Jurkat, Clone E6-1 (cell line): ENCODE measurements around the gene PCSK7.
"Not testable (repeated sequence)": the region's sequence is repeated elsewhere in the genome, so short reads cannot be mapped to it uniquely, and the experiment has no call there.

Source experiments
- DNase-seq: peaks from one replicate; pipeline ENCODE4 v3.0.0-alpha.2; 2011; ENCODE audit warnings: low read depth, low spot score
- H3K4me3 ChIP-seq: 2 replicates; pipeline ENCODE4 v1.5.1; 2011; ENCODE audit warnings: mild to moderate bottlenecking, low read length, control low read depth, moderate library complexity

Gene PCSK7

DNA sequence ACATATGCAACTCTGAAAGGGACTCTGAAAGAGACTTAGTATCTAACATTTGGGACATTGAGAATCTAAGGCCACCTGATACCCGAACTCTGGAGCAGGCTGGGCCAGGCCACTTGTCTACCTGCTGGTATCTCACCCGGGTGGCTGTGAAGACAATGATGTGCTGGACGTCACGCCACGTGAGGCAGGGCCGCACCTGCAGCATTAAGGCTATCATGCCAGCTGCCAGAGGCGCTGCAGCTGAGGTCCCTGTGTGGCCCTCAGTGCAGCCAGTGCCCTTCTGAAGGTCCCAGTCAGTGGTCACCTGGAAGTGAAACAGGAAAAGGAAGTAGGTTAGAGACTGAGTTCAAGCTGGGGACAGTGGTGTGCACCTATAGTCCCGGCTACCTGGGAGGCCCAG, 12.4 kb downstream of the PCSK7 start:
- DNase-seq = no peak
- H3K4me3 ChIP-seq = no peak overlapping the region

DNA sequence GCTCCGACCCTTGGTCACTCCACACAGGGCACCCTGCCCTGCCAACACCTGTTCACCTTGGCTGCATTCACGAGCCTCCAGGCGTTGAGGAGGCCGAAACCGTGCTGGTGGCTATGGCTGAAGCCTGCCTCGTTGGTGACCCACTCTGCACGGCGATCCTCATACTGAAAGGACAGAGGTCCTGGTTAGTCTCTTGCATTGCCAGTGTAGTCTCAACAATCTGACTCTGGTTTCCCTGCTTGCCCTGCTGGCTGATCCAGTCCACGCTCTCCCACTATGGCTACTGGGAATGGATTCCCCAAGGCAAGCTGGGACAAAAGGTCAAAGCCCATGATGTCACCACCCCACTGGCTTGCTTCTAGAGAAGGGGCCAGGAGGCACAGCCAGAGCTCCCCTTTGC, 12.9 kb downstream of the PCSK7 start:
- no peak for DNase-seq

DNA sequence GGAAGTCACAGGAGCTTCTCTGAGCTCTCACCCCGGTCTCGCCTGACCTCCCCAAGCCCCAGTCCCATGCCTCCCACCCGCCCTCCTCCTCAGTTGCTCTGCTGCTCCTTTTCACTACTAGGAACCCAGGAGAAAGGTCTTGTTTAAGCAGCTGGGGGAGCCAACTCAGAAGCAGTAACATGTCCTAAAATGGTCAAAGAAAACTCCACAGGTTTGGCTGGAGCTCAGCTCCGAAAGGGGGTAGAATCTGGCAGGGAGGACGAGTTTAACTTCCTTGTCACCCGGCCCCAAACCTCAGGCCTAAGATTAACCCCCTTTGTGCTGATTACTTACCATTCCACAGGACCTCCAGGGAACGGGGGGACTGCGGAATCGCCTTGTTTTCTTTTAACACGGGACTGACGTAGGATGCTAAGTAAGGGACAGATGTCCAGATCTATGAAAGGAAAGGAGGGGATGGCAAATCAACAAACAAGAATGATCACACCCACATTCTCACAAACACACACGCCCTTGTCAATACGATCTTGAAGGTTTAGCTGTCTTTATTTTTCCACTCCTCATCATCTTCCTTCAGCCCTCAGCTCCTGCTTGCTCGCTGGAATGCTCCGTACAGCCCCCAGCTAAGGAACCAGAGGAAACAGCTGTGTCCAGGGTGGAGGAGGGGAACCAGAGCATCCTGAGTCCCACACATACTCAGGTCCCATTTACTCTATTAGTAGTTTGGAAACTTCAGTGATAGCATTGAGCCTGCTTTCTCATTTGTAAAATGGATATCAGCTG, 13.5 kb downstream of the PCSK7 start:
- no peak overlapping the region for H3K4me3 ChIP-seq
- no peak for DNase-seq

More for the DNA sequence above, 12.9 kb downstream of the PCSK7 start:
- H3K4me3 ChIP-seq = no peak overlapping the region

DNA sequence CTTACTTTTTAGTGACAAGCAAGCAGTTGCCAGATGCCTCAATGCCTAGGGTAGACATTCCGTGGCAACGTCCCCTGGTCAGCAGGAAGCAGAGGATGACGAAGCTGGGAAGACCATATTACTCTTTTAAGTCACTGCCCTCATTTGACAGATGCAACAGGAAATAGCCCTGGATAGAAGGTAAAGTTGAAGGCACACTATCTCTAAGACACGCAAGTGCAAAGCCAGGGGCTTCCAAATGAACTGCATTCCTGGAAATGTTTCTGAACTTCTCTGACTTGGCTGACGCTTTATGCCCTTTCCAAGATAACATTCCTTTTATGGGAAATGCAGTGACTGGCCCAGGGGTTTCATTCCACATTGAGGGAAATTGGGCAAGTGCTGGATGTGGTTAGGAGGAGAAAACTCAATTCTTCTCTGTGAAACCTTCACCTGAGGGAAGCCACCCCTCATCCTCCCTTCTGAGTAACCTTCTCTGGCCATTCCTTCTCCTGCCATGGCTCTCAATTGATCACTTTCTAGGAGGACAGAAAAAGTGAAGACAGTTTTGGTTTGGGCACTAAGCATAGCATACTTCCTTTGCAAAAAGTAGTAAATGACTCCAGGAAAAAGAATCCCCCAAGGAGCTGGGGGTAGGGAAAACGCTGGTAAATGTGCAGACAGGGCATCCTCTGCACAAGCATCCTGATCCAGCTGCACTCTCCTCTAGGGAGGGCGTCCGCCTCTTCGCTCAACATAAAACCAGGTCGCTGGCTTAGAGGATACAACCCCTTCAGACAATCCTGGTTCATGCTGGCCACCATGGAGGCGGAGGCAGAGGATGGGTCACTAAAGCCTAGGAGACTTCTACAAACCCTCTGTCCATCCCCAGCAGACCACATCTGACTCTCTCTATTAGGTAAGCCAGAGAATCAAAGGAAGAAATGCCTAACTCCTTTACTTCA, 14.5 kb downstream of the PCSK7 start:
- no peak for DNase-seq
- H3K4me3 ChIP-seq = no peak overlapping the region

DNA sequence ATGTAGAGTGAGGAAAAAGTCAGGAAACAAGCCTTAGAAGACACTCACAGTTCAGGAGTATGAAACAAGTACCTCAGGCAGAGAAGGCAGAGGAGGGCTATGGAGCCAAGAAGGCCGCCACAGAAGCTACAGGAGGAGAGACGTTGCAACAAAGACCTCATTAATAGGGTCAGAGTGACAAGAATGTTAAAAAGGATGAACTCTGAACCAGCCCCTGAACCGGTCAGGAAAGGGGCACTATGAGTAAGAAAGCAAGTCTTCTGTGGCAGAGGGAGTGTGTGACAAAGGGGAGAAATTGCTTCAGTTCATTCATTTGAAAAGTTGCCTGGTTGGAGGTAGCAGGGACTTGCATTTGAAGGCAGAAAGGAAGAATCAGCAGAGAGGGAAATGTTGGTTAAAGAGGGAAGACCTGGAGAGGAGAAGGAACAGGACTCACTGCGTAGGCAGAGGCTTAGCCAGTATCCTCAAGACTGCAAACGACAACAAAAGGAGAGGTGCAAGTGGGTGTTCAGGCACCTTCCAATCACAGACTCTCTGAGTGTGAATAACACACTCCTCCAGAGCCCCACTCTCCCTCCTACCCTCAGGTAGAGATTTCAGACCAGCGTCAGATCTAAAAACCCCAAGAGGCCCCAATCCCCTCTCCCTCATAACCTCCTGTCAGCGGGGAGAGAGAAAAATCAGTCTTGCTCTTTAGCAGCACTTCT, 17.3 kb downstream of the PCSK7 start:
- no peak for DNase-seq

DNA sequence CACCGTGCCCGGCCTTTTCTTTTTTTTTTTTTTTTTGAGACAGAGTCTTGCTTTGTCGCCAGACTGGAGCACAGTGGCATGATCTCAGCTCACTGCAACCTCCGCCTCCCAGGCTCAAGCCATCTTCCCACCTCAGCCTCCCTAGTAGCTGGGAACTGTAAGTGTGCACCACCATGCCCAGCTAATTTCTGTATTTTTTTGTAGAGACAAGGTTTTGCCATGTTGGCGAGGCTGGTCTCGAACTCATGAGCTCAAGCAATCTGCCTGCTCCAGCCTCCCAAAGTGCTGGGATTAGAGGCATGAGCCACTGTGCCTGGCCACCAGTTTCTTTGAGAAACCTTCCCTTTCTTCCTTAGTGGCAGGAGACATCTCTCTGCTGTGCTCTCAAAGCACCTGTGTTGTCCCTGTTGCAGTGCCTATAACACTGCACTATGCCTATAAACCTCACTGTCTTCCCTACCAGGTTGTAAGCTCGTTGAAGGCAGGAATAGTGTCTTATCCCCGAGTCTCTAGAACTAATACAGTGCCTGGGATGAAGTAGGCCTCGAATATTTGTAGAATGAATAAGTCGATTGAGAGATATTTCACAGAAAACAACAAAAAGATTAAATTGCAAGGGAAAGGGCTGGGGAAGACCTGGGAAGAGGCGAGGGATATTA, 19.0 kb downstream of the PCSK7 start:
- DNase-seq = no peak
- no peak overlapping the region for H3K4me3 ChIP-seq

More for the DNA sequence above, 17.3 kb downstream of the PCSK7 start:
- no peak overlapping the region for H3K4me3 ChIP-seq

DNA sequence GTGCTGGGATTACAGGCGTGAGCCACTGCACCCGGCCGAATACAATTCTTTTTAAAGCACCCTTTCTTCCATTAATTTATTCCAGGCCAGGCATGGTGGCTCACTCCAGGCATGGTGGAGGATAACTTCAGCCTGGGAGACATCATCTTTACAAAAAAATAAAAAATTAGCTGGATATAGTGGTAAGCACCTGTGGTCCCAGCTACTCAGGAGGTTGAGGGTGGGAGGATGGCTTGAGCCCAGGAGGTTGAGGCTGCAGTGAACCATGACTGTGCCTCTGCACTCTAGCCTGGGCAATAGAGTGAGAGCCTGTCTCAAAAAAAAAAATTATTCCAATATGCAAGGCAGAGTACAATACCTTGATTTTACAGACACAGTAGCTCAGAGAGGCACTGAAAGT, 21.3 kb downstream of the PCSK7 start:
- DNase-seq = no peak
- no peak overlapping the region for H3K4me3 ChIP-seq

DNA sequence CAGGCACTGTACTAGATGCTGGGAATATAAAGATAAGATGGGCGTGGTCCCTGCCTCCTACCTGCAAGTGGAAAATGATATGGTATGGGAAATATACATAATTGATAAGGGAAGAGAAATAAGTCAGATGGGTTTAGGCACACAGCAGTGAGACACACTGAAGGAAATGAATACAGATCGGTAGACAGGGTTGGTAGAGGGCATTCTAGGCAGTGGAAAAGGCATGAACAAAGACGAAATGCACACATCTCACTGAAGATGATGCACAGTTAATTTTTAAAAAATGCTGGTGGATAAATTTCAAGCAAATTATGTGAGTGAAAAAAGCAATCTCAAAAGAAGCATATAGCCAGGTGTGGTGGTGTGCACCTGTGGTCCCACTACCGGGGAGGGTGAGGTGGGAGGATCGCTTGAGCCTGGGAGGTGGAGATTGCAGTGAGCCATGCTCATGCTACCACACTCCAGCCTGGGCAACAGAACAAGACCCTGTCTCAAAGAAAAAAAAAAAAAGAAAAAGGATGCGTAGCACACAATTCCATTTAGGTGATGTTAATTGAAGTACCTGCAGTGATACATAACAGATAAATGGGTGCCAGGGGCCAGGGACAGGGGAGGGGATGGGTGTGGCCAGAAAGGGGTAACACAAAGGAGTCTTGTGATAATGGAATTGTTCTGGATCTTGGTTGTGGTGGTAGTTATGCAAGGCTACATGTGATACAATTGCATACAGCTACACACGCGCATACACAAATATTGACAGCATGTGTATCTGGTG, 22.3 kb downstream of the PCSK7 start:
- not testable (repeated sequence) for H3K4me3 ChIP-seq, DNase-seq

DNA sequence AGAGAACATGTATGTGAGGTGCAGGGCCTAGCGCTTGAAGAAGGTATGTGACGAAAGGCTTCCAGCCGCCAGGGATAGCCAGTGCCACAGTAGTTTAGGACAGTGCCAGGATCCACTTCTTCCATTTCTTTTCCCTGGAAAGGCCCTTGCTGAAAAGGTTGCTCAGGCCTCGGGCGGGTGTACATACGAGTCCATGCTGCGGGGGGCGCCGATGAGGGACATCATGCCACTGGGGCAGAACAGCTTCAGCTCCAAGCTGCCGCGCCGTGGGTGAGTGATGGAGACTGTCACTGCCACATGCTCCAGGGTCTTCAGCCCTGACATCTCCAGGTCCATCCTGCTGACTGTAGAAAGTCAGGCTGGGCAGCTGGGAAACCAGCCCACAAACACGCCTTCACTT, 23.2 kb downstream of the PCSK7 start:
- H3K4me3 ChIP-seq, DNase-seq: not testable (repeated sequence)

DNA sequence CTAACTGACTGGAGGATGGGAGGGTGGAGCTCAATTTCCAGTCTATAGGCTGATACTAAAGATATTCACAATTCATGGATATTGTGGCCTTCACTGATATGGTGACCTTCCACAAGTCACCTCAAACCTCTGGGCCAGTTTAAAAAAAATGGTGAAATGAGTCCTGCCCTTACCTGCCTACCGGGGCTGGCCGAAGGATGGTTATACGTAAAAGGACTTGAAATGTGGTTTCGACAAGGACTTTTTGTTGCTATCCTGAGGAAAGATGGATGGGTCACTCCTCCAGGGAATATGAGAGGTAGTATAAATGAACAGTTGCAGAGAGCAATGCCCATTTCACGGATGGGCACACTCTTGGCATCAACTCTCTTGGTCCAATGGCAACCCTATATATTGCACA, 24.4 kb downstream of the PCSK7 start:
- not testable (repeated sequence) for H3K4me3 ChIP-seq, DNase-seq

DNA sequence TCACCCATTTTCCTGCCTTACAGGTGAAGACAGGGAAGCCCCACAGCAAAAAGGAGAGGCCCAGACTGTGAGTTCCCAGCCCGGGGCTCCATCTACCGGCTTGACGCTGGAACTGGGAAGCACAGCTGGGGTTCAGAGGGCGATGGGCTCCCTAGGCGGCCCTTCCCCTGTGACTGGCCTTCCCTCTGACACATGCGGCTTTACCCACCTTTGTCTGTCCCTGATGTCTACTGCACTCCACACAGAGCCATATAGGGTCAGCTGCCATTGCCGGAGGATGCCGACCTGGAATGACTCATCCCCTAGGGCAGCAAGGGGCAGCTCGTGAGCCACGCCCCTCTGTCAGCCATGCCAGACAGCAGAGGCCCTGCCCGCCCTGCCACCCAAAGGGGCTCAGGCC, 25.0 kb downstream of the PCSK7 start:
- DNase-seq, H3K4me3 ChIP-seq: not testable (repeated sequence)

DNA sequence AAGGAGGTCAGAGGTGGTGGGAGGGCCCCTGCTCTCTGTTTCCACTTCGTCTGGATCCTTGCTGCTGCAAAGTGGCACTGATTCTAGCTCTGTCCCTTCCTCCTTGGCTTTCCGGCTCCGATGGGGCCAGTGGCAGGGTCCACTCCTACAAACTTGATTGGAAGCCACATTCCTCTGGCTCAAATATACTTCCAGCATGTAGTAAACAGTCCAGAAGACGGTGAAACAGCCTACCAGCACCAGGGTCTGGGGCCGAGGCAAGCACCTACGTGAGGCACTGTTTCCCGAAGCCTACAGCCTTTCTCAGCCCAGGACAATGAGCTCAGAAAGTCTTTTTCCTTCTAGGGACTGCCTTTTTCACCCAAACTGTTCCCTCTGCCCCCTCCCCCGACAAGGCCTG, 25.8 kb downstream of the PCSK7 start:
- H3K4me3 ChIP-seq, DNase-seq: not testable (repeated sequence)

DNA sequence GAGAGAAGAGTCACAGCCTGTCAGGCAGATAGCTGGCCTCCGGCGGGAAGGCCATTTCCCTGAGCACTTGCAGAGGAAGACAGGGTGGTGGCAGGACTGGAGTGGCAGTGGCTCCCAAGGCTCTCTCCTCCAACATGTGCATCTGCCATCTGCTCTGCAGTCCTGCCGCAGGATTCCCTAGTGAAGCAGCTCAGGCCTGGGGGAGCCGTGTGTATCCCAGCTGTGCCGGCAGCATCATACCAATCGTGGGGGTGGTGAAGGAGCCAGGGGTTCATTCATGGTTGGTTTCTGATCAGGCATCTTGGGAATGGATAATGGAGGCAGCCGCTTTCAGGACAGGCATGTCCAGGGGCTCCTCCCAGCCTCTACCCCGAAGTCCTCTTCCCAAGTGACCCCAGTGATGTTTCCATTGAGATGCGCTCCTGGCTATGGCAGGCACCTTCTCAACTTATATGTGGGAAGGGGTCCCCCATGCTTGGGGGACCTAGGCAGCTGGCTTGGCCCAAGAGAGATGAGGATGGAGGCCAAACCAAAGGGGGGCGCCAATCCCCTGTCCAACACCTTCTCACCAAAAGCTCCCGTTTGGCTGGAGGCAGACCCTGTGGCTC, 26.6 kb downstream of the PCSK7 start:
- no peak for DNase-seq
- no peak overlapping the region for H3K4me3 ChIP-seq

DNA sequence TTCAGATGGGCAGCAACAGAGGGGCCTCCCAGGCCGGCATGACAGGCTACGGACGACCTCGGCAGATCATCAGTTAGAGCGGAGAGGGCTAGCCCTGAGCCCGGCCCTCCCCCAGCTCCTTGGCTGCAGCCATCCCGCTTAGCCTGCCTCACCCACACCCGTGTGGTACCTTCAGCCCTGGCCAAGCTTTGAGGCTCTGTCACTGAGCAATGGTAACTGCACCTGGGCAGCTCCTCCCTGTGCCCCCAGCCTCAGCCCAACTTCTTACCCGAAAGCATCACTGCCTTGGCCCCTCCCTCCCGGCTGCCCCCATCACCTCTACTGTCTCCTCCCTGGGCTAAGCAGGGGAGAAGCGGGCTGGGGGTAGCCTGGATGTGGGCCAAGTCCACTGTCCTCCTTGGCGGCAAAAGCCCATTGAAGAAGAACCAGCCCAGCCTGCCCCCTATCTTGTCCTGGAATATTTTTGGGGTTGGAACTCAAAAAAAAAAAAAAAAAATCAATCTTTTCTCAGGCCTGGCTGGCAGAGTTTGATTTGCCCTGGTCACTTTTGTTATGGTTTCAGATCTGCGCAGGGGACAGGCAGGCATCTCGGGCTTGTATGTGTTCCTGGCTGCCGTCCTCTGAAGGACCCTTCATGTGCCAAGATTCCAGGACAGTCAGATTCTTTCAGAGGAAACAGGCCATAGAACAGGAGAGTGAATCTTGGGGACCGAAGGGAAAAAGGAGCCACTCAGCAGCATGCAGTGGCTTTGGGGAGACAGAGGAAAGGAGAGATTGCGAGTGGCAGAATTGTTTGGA, 27.4 kb downstream of the PCSK7 start:
- no peak overlapping the region for H3K4me3 ChIP-seq
- no peak for DNase-seq

DNA sequence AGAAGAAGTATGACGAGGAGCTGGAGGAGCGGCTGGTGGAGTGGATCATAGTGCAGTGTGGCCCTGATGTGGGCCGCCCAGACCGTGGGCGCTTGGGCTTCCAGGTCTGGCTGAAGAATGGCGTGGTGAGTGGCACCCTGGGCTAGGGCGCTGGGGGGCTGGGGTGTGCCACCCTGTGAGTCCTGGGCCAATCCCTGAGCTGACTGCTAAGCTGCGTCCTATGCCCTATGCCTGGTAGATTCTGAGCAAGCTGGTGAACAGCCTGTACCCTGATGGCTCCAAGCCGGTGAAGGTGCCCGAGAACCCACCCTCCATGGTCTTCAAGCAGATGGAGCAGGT, 28.8 kb downstream of the PCSK7 start:
- DNase-seq = no peak
- no peak overlapping the region for H3K4me3 ChIP-seq

DNA sequence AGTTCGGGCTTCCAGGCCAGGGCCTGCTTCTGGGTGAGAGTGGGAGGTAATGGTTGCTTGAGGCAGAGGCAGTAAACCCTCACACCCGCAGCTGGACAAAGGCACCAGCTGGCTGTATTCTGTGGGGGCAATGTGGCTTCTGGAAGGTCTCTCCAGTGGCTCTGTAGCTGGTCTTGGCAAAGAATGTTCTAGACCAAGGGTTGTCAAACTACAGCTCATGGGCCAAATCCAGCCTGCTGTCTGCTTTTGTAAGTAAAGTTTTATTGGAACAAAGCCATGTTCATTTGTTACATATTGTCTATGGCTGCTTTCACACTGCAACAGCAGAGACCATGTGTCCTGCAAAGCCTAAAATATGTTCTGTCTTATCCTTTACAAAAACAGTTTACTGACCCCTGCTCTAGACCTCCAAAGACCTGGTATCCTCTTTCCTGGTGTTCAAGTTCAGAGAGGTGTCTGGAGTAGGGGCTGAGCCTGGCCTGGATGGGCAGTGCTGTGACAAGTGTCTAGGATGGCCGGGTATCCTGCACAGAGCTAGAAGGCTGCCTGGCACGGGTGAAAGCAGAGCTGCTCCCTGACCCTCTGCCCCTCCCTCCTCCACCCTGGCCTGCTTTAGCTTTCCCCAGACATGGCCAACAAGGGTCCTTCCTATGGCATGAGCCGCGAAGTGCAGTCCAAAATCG, 29.3 kb downstream of the PCSK7 start:
- no peak overlapping the region for H3K4me3 ChIP-seq
- no peak for DNase-seq
